PC-9 (cell line): ENCODE measurements around the gene CDC16. TPM values are rescaled to one million over a fixed set of nuclear protein-coding genes. Genes with fewer than 3 reads are reported as not detected.

Source experiments
- BruUV-seq: library from RNA; stranded (reverse); fragments of 400-500 nt; replicated peaks from 2 replicates; lab custom pipeline; 2021; lab: Mats Ljungman, UMichigan
- CTCF ChIA-PET: fragments of 300-600 bp; sonication (Branson Sonifier 250); formaldehyde crosslinking; loops from one replicate; lab custom pipeline; 2022; ENCODE audit warnings: antibody characterized with exemption; lab: Charles Lee
- POLR2A ChIA-PET: fragments of 300-600 bp; sonication (Branson Sonifier 250); formaldehyde crosslinking; loops from one replicate; lab custom pipeline; 2022; ENCODE audit warnings: antibody characterized with exemption; ENCODE audit not compliant: unreplicated experiment; lab: Charles Lee
- DNase-seq, 2 experiments: peaks; one replicate each; pipeline versions ENCODE4 v3.0.0 to v3.0.0-alpha.2; 2015 to 2022; ENCODE audit warnings: mixed read lengths in 1 of 2
- H2AFZ ChIP-seq: fragments of 200-600 bp; sonication (generic); 2 replicates; pipeline ENCODE4 v1.8.1; 2017; ENCODE audit warnings: antibody characterized with exemption
- H3F3A ChIP-seq: fragments of 200-600 bp; sonication (generic); 2 replicates; pipeline ENCODE4 v1.8.1; 2017; ENCODE audit warnings: antibody characterized with exemption, mild to moderate bottlenecking, low read depth; ENCODE audit not compliant: insufficient read depth
- H3K27ac ChIP-seq: fragments of 200-600 bp; sonication (generic); 2 replicates; pipeline ENCODE4 v1.6.1; 2016; ENCODE audit warnings: mixed run types
- H3K27me3 ChIP-seq: fragments of 200-600 bp; sonication (generic); 2 replicates; pipeline ENCODE4 v1.6.1; 2016; ENCODE audit warnings: low read depth, mixed run types; ENCODE audit not compliant: insufficient read depth
- H3K36me3 ChIP-seq: fragments of 200-600 bp; sonication (generic); 2 replicates; pipeline ENCODE4 v1.6.1; 2016; ENCODE audit warnings: low read depth, mixed run types
- H3K4me1 ChIP-seq: fragments of 200-600 bp; sonication (generic); replicated peaks from 2 replicates; pipeline ENCODE4 v1.6.1; 2016; ENCODE audit warnings: mixed run types; ENCODE audit not compliant: insufficient read depth
- H3K4me2 ChIP-seq: fragments of 200-600 bp; sonication (generic); 2 replicates; pipeline ENCODE4 v1.6.1; 2017; ENCODE audit warnings: mixed run types
- H3K4me3 ChIP-seq: fragments of 200-600 bp; sonication (generic); 2 replicates; pipeline ENCODE4 v1.6.1; 2016; ENCODE audit warnings: mixed run types
- H3K79me2 ChIP-seq: fragments of 200-600 bp; sonication (generic); 2 replicates; pipeline ENCODE4 v1.6.1; 2017; ENCODE audit warnings: low read depth, mixed run types
- H3K9me2 ChIP-seq: fragments of 200-600 bp; sonication (generic); 2 replicates; pipeline ENCODE4 v1.8.1; 2017; ENCODE audit warnings: mild to moderate bottlenecking; ENCODE audit not compliant: insufficient read depth
- H3K9me3 ChIP-seq: fragments of 200-600 bp; sonication (generic); 2 replicates; pipeline ENCODE4 v1.8.1; 2016; ENCODE audit warnings: low read depth; ENCODE audit not compliant: insufficient read depth
- H4K20me1 ChIP-seq: fragments of 200-600 bp; sonication (generic); 2 replicates; pipeline ENCODE4 v1.8.1; 2017; ENCODE audit not compliant: insufficient read depth
- CTCF ChIP-seq: fragments of 200-600 bp; sonication (generic); conservative IDR thresholded peaks from 2 replicates; pipeline ENCODE4 v1.6.1; 2017; ENCODE audit warnings: mixed run types, antibody characterized with exemption, mild to moderate bottlenecking, moderate library complexity
- EZH2 ChIP-seq: fragments of 200-600 bp; sonication (generic); IDR thresholded peaks from 2 replicates; pipeline ENCODE4 v1.8.0; 2017; ENCODE audit warnings: antibody characterized with exemption, low read depth
- intact Hi-C: fragments of 100-400 bp; cut with micrococcal nuclease; formaldehyde crosslinking; loops from one replicate; pipeline ENCODE4 v1.10.0; 2022; ENCODE audit not compliant: unreplicated experiment
- total RNA-seq: library from RNA; stranded (reverse); gene quantifications from 2 replicates; pipeline ENCODE4 v1.2.3, GENCODE V29; 2021

The CDC16 gene
- total RNA-seq, 1 experiment from 2014 or later = 56.8 TPM

- no peaks in the 10 kb centered on the region for H3K4me1 ChIP-seq
- ChIA-PET CTCF (no interaction called here), POLR2A (interaction anchor here (0.6 kb wide), 1 partner anchor 13 kb away, joined by 11 read pairs; no protein-coding TSS in a partner anchor)
- H2AFZ ChIP-seq = no peak overlapping the region
- BruUV-seq = no TSS peak
- no peaks in the 10 kb centered on the region for H3K79me2 ChIP-seq
- no peak for DNase-seq
- no peaks in the 10 kb centered on the region for H4K20me1 ChIP-seq
- H3K27me3 ChIP-seq = no peaks in the 10 kb centered on the region
- H3K9me3 ChIP-seq = no peaks in the 10 kb centered on the region
- intact Hi-C loops = no loop called here
- no peak overlapping the region for H3K27ac ChIP-seq
- H3K9me2 ChIP-seq = no peaks in the 10 kb centered on the region
- 0 out of 2 replicates have a peak, but pooled peaks cover 3% of the 10 kb centered on the region for H3F3A ChIP-seq
- no peak overlapping the region for H3K4me2 ChIP-seq
- TF ChIP-seq CTCF (no peak), EZH2 (no peak)
- H3K36me3 ChIP-seq = peaks cover 52% of the 10 kb centered on the region; the same call in 1 of the 2 replicates
- H3K4me3 ChIP-seq = no peak overlapping the region
Observed at GRCh38 chr13:114269281-114269770, 34.6 kb downstream of the CDC16 start.

- H3K79me2 ChIP-seq = no peaks in the 10 kb centered on the region
- TF ChIP-seq CTCF (no peak), EZH2 (no peak)
- POLR2A ChIA-PET = no interaction called here
- H3K27me3 ChIP-seq = no peaks in the 10 kb centered on the region
- H3K4me1 ChIP-seq = no peaks in the 10 kb centered on the region
- no peak for DNase-seq
- no peak overlapping the region for H3K4me3 ChIP-seq
- intact Hi-C loops = no loop called here
- CTCF ChIA-PET = no interaction called here
- H4K20me1 ChIP-seq = no peaks in the 10 kb centered on the region
- H2AFZ ChIP-seq = no peak overlapping the region
- H3K4me2 ChIP-seq = no peak overlapping the region
- H3K9me2 ChIP-seq = no peaks in the 10 kb centered on the region
- peaks cover 4% of the 10 kb centered on the region; the same call in 1 of the 2 replicates for H3F3A ChIP-seq
- H3K9me3 ChIP-seq = no peaks in the 10 kb centered on the region
- no TSS peak for BruUV-seq
- H3K36me3 ChIP-seq = peaks cover 37% of the 10 kb centered on the region
- H3K27ac ChIP-seq = no peak overlapping the region
Observed at GRCh38 chr13:114272977-114273376, 38.3 kb downstream of the CDC16 start.

GRCh38 chr13:114275304-114275703 is 40.6 kb downstream of the CDC16 start:
- no peak overlapping the region for H3K4me3 ChIP-seq
- no peak overlapping the region for H3K4me2 ChIP-seq
- H3K79me2 ChIP-seq = no peaks in the 10 kb centered on the region
- no peaks in the 10 kb centered on the region for H3K9me3 ChIP-seq
- H3K36me3 ChIP-seq = peaks cover 21% of the 10 kb centered on the region
- no peak for DNase-seq
- ChIA-PET CTCF (no interaction called here), POLR2A (no interaction called here)
- no peaks in the 10 kb centered on the region for H3K27me3 ChIP-seq
- intact Hi-C loops = no loop called here
- TF ChIP-seq EZH2 = no peak
- TF ChIP-seq CTCF = no peak
- no peaks in the 10 kb centered on the region for H4K20me1 ChIP-seq
- no peak overlapping the region for H2AFZ ChIP-seq
- H3K27ac ChIP-seq = no peak overlapping the region
- peaks cover 24% of the 10 kb centered on the region for H3F3A ChIP-seq
- peaks cover 14% of the 10 kb centered on the region for H3K4me1 ChIP-seq
- no TSS peak for BruUV-seq
- H3K9me2 ChIP-seq = no peaks in the 10 kb centered on the region
